ENCODE results near the gene TXNDC11.

- TF ChIP-seq, protein P1, sequence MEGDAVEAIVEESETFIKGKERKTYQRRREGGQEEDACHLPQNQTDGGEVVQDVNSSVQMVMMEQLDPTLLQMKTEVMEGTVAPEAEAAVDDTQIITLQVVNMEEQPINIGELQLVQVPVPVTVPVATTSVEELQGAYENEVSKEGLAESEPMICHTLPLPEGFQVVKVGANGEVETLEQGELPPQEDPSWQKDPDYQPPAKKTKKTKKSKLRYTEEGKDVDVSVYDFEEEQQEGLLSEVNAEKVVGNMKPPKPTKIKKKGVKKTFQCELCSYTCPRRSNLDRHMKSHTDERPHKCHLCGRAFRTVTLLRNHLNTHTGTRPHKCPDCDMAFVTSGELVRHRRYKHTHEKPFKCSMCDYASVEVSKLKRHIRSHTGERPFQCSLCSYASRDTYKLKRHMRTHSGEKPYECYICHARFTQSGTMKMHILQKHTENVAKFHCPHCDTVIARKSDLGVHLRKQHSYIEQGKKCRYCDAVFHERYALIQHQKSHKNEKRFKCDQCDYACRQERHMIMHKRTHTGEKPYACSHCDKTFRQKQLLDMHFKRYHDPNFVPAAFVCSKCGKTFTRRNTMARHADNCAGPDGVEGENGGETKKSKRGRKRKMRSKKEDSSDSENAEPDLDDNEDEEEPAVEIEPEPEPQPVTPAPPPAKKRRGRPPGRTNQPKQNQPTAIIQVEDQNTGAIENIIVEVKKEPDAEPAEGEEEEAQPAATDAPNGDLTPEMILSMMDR (optimal IDR thresholded peaks at IDR 0.05 in 1 of 3, IDR thresholded peaks at IDR 0.05 in 1 of 3, conservative IDR thresholded peaks at IDR 0.05 in 1 of 3; ENCODE audit: extremely low read depth in 1 of 3, insufficient read depth in 2 of 3, low read length in 3 of 3): no peak
- TF ChIP-seq EZH2 (IDR thresholded peaks at IDR 0.05; ENCODE audit: low read length): no peak
Measured at GRCh38 chr16:11719762-11720161, 22.9 kb downstream of the TXNDC11 start.
